ENCODE measurements around the gene ATG4D. TPM values are rescaled to one million over a fixed set of nuclear protein-coding genes. Genes with fewer than 3 reads are reported as not detected.

The ATG4D gene
- total and polyA plus RNA-seq, 3 donors from 2014 or later: 80.5 to 167 (median 97.1) TPM

- peaks cover 7% of the 10 kb centered on the region for H3K4me1 ChIP-seq
- intact Hi-C loops (cut with DNase I; ENCODE audit: low total_unique reads): no loop called here
Measured at GRCh38 chr19:10560154-10560553, 16.4 kb downstream of the ATG4D start.

GRCh38 chr19:10562609-10563008 lies 18.9 kb downstream of the ATG4D start:
- no peaks in the 10 kb centered on the region for H3K9me3 ChIP-seq
- no peak overlapping the region for H3K27ac ChIP-seq
- no peak for DNase-seq
- 92 to 93% methylated on average over 5 of the region's 5 CpGs for WGBS, 2 donors
- TF ChIP-seq POLR2A (IDR thresholded peaks at IDR 0.05) (no peak), CTCF (IDR thresholded peaks at IDR 0.05) (no peak)
- intact Hi-C loops (cut with DNase I; ENCODE audit: low total_unique reads): no loop called here
- H3K27me3 ChIP-seq: no peaks in the 10 kb centered on the region
- peaks cover 16% of the 10 kb centered on the region for H3K4me1 ChIP-seq
- no peak overlapping the region for H3K4me3 ChIP-seq
- no peaks in the 10 kb centered on the region for H3K36me3 ChIP-seq (ENCODE audit: low read depth, missing control alignments)

More at GRCh38 chr19:10560154-10560553, 16.4 kb downstream of the ATG4D start:
- no peaks in the 10 kb centered on the region for H3K36me3 ChIP-seq (ENCODE audit: low read depth, missing control alignments)
- H3K4me3 ChIP-seq: no peak overlapping the region
- no peaks in the 10 kb centered on the region for H3K27me3 ChIP-seq
- 88 to 96% methylated on average over 7 of the region's 7 CpGs for WGBS, 2 donors
- DNase-seq: no peak
- H3K27ac ChIP-seq: no peak overlapping the region
- H3K9me3 ChIP-seq: no peaks in the 10 kb centered on the region
- no peak for TF ChIP-seq POLR2A (IDR thresholded peaks at IDR 0.05)
- TF ChIP-seq CTCF (IDR thresholded peaks at IDR 0.05): no peak

- no peaks in the 10 kb centered on the region for H3K36me3 ChIP-seq (ENCODE audit: low read depth, missing control alignments)
- H3K4me1 ChIP-seq: peaks cover 22% of the 10 kb centered on the region
- no peak for DNase-seq
- H3K4me3 ChIP-seq: peak overlapping the region; percentile 83 to 90
- no peaks in the 10 kb centered on the region for H3K27me3 ChIP-seq
- intact Hi-C loops (cut with DNase I; ENCODE audit: low total_unique reads): no loop called here
- WGBS, 2 donors: 13 to 15% methylated on average over 10 of the region's 10 CpGs
- no peaks in the 10 kb centered on the region for H3K9me3 ChIP-seq
- peak overlapping the region; percentile 85 to 90 for H3K27ac ChIP-seq
- TF ChIP-seq POLR2A (IDR thresholded peaks at IDR 0.05): no peak
- peak in 1 of 3 experiments; percentile 4 for TF ChIP-seq CTCF (IDR thresholded peaks at IDR 0.05)
Measured at GRCh38 chr19:10565028-10565566, 21.4 kb downstream of the ATG4D start.

- peak within 1 kb of the TSS; percentile 85 to 90 for H3K27ac ChIP-seq
- H3K4me1 ChIP-seq: peaks cover 22% of the 10 kb centered on the region
- DNase-seq: peak; percentile 98
- H3K4me3 ChIP-seq: peak within 1 kb of the TSS; percentile 83 to 90
- peak in 2 of 3 experiments; percentile 36 to 45 for TF ChIP-seq CTCF (IDR thresholded peaks at IDR 0.05)
- peak; percentile 65 for TF ChIP-seq POLR2A (IDR thresholded peaks at IDR 0.05)
- intact Hi-C loops (cut with DNase I; ENCODE audit: low total_unique reads): no loop called here
- H3K9me3 ChIP-seq: no peaks in the 10 kb centered on the region
- no peaks in the 10 kb centered on the region for H3K36me3 ChIP-seq (ENCODE audit: low read depth, missing control alignments)
- no peaks in the 10 kb centered on the region for H3K27me3 ChIP-seq
- 1% methylated on average over 52 to 75 of the region's 94 CpGs for WGBS, 2 donors
Measured at GRCh38 chr19:10565567-10566407, 22.1 kb downstream of the ATG4D start, which contains the start of gene KRI1. TSS of gene KRI1 (minus strand) at chr19:10566010. CDS start at chr19:10565999, 11 bp downstream.

All from testis (tissue), 3 donors.